Measurements from ENCODE around the gene TOR1AIP2. TPM values are rescaled to one million over a fixed set of nuclear protein-coding genes. Genes with fewer than 3 reads are reported as not detected.

Gene TOR1AIP2
- total and polyA plus RNA-seq, 2 of the 8 experiments (the other 6 are each of a cell fraction or from before 2014, with no cell fraction given): 12.1 to 75.2 TPM

DNA sequence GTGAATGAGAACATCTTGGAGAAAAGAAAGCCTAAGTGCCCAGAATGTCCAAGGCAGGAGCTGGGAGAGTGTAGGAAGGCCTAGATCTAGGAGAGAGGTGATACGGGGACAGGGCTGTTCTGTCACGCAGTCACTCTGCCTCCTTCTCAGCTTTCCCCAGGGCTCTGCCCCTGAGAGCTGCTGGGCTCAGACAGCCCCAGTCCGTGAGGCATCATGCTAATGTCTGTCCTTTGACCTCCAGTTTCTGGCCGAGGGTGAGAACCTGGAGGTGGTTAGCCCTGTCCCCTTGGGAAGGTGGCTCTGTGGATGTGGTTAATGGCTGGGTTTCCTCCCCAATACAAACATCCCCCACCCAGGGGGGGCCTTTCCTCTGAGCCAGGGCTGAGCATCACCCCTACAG is 71.3 kb downstream of the TOR1AIP2 start:
- no peak overlapping the region for H3K14ac ChIP-seq (ENCODE audit: insufficient read length)
- H3K4me3 ChIP-seq (ENCODE audit: extremely low read depth in 1 of 4, insufficient read depth in 2 of 4, low read depth in 3 of 4, low read length in 4 of 4): no peak overlapping the region
- H3K79me1 ChIP-seq (ENCODE audit: low read depth, low read length): no peaks in the 10 kb centered on the region
- H3K36me3 ChIP-seq (ENCODE audit: control insufficient read depth in 2 of 4, insufficient read depth in 4 of 4, low read length in 3 of 4): no peaks in the 10 kb centered on the region
- CTCF ChIA-PET (ENCODE audit: partially characterized antibody): interaction anchor here (0.6 to 16.2 kb wide), 6 partner anchors 7 to 559 kb away, joined by 3 to 595 read pairs (median 42); no protein-coding TSS in a partner anchor
- no peaks in the 10 kb centered on the region for H3K23me2 ChIP-seq (ENCODE audit: low read depth, low read length)
- H2AFZ ChIP-seq (ENCODE audit: low read length): no peak overlapping the region
- no peak overlapping the region for H3K56ac ChIP-seq (replicated peaks; ENCODE audit: insufficient read length, low read depth, low read length)
- WGBS, 2 experiments (ENCODE audit: extremely low coverage in 1 of 2, insufficient coverage in 1 of 2, insufficient read length in 1 of 2, insufficient replicate concordance in 2 of 2, low coverage in 1 of 2, low lambda C conversion rate in 2 of 2, missing lambda C conversion rate in 1 of 2): 79% methylated on average over 3 of the region's 4 CpGs; no CpG with 5 or more reads in 1 of the 2 experiments
- no peak overlapping the region for H4K8ac ChIP-seq (ENCODE audit: extremely low read depth, insufficient read depth, low read length)
- no peaks in the 10 kb centered on the region; a peak in 2 of 7 replicates for H3K4me1 ChIP-seq (replicated peaks in 1 of 4; ENCODE audit: control insufficient read depth in 3 of 4, insufficient read depth in 4 of 4, low read length in 3 of 4)
- no peak overlapping the region for H3K4ac ChIP-seq (replicated peaks; ENCODE audit: insufficient read length, low read depth, low read length)
- H2BK20ac ChIP-seq (ENCODE audit: low read length): no peak overlapping the region
- no peak overlapping the region for H3K4me2 ChIP-seq (ENCODE audit: insufficient read depth in 1 of 2, low read depth in 2 of 2, low read length in 2 of 2)
- no peak overlapping the region for H3K27ac ChIP-seq (ENCODE audit: low read depth, low read length)
- FAIRE-seq (no peak), DNase-seq (ENCODE audit: low read depth in 1 of 2, low spot score in 2 of 2) (no peak)
- H4K91ac ChIP-seq (replicated peaks; ENCODE audit: insufficient read length, low read length): no peak overlapping the region
- no peaks in the 10 kb centered on the region; a peak in 1 of 7 replicates for H3K27me3 ChIP-seq (replicated peaks in 1 of 4; ENCODE audit: control insufficient read depth in 3 of 4, extremely low read depth in 1 of 4, insufficient read depth in 3 of 4, low read length in 3 of 4)
- H3K79me2 ChIP-seq (ENCODE audit: control insufficient read depth in 1 of 2, insufficient read depth in 2 of 2, low read length in 2 of 2): no peaks in the 10 kb centered on the region
- H3K9ac ChIP-seq (replicated peaks in 1 of 4; ENCODE audit: extremely low read depth in 1 of 4, low read depth in 3 of 4, low read length in 3 of 4): no peak overlapping the region
- no peak overlapping the region for H2AK5ac ChIP-seq (ENCODE audit: low read depth, low read length)
- H2BK15ac ChIP-seq (ENCODE audit: low read length): no peak overlapping the region
- H4K20me1 ChIP-seq (replicated peaks in 1 of 2; ENCODE audit: control insufficient read depth in 1 of 2, insufficient read depth in 2 of 2, low read length in 2 of 2): no peaks in the 10 kb centered on the region
- H3K18ac ChIP-seq (ENCODE audit: extremely low read depth, low read length): no peak overlapping the region
- H2BK12ac ChIP-seq (ENCODE audit: low read depth, low read length): no peak overlapping the region
- H3K23ac ChIP-seq (ENCODE audit: insufficient read length): no peak overlapping the region
- H2BK5ac ChIP-seq (ENCODE audit: low read depth, low read length): no peak overlapping the region
- POLR2A ChIA-PET (ENCODE audit: partially characterized antibody): no interaction called here
- H2BK120ac ChIP-seq (replicated peaks; ENCODE audit: low read depth, low read length): no peak overlapping the region
- no peaks in the 10 kb centered on the region for H3K9me3 ChIP-seq (ENCODE audit: insufficient read depth in 2 of 2, low read depth in 1 of 2, low read length in 1 of 2)
- H4K5ac ChIP-seq (ENCODE audit: insufficient read length, low read depth, low read length): no peak overlapping the region
- TF ChIP-seq POU5F1 (IDR thresholded peaks at IDR 0.05; ENCODE audit: low read depth, low read length) (no peak), TAF1 (IDR thresholded peaks at IDR 0.05; ENCODE audit: low read depth, low read length) (no peak), YY1 (IDR thresholded peaks at IDR 0.05; ENCODE audit: low read depth, low read length) (no peak), KDM4A (IDR thresholded peaks at IDR 0.05; ENCODE audit: low read depth, low read length, severe bottlenecking) (no peak), CTCF (IDR thresholded peaks at IDR 0.05; ENCODE audit: control extremely low read depth in 1 of 3, insufficient read depth in 1 of 3, low read depth in 1 of 3, low read length in 3 of 3) (no peak), ATF2 (IDR thresholded peaks at IDR 0.05; ENCODE audit: low read length) (no peak), CBX8 (IDR thresholded peaks at IDR 0.05; ENCODE audit: borderline replicate concordance, low read depth, low read length) (no peak), POLR2AphosphoS5 (IDR thresholded peaks at IDR 0.05; ENCODE audit: low read depth, low read length) (no peak), FOSL1 (IDR thresholded peaks at IDR 0.05; ENCODE audit: insufficient read depth, low read depth, low read length) (no peak), HDAC6 (IDR thresholded peaks at IDR 0.05; ENCODE audit: low read depth, low read length) (no peak), KDM5A (IDR thresholded peaks at IDR 0.05; ENCODE audit: low read length) (no peak)

Data from H1 (cell line).